ENCODE measurements around the gene RPA1. TPM values are rescaled to one million over a fixed set of nuclear protein-coding genes. Genes with fewer than 3 reads are reported as not detected.

Gene RPA1
- total RNA-seq (14.6 and 22.3 TPM in 2 replicates), polyA plus RNA-seq (55.4 and 104 TPM in 2 replicates), polyA minus RNA-seq (ENCODE audit: low replicate concordance) (13.4 and 29.8 TPM in 2 replicates)
- 42.8 and 69.3 TPM in 2 replicates for polyA plus RNA-seq (2012)

GRCh38 chr17:1829592-1830257 is at the start of gene RPA1, which contains the start of gene SMYD4:
Gene RPA1, plus strand, starts transcription at chr17:1830005. Its CDS starts 89 bp downstream, at chr17:1830094.
Gene SMYD4, minus strand, starts transcription at chr17:1829902. Its CDS starts 1,908 bp downstream, at chr17:1827994.
- Histone ChIP-seq H3K9ac (ENCODE audit: insufficient read depth, low read length) (peak within 1 kb of the TSS; percentile 74), H4K20me1 (ENCODE audit: control insufficient read depth, extremely low read depth, insufficient read depth, low read length) (no peaks in the 10 kb centered on the region), H2AFZ (ENCODE audit: low read length) (peak within 1 kb of the TSS; percentile 85), H3K79me2 (ENCODE audit: control insufficient read depth, insufficient read depth, low read length) (peaks cover 35% of the 10 kb centered on the region), H3K36me3 (ENCODE audit: control insufficient read depth, insufficient read depth, low read length) (no peaks in the 10 kb centered on the region), H3K4me1 (ENCODE audit: control insufficient read depth, extremely low read depth, insufficient read depth, low read length) (no peaks in the 10 kb centered on the region), H3K27ac (ENCODE audit: insufficient read depth, low read length) (peak within 1 kb of the TSS; percentile 64), H3K27me3 (ENCODE audit: control insufficient read depth, insufficient read depth, low read length) (no peaks in the 10 kb centered on the region), H3K4me3 (replicated peaks in 1 of 4; ENCODE audit: control extremely low read depth in 1 of 4, insufficient read depth in 1 of 4, low read depth in 3 of 4, low read length in 4 of 4) (peak within 1 kb of the TSS; percentile 75 to 93 (median 82)), H3K9me3 (ENCODE audit: control insufficient read depth, insufficient read depth, low read depth, low read length) (no peaks in the 10 kb centered on the region), H3K4me2 (ENCODE audit: extremely low read depth, insufficient read depth, low read length) (peak within 1 kb of the TSS; percentile 97)
- peak; percentile 83 to 85 for DNase-seq (ENCODE audit: low read depth in 2 of 2)
- TF ChIP-seq EZH2 (IDR thresholded peaks at IDR 0.05; ENCODE audit: low read length, missing control alignments) (no peak), CTCF (conservative IDR thresholded peaks at IDR 0.05 in 1 of 2, IDR thresholded peaks at IDR 0.05 in 1 of 2; ENCODE audit: low read depth in 1 of 2, low read length in 2 of 2) (no peak)

GRCh38 chr17:1782171-1782567 is 47.6 kb upstream of the RPA1 start:
- Histone ChIP-seq H4K20me1 (ENCODE audit: control insufficient read depth, extremely low read depth, insufficient read depth, low read length) (no peaks in the 10 kb centered on the region), H3K4me3 (replicated peaks in 1 of 4; ENCODE audit: control extremely low read depth in 1 of 4, insufficient read depth in 1 of 4, low read depth in 3 of 4, low read length in 4 of 4) (no peak overlapping the region), H3K36me3 (ENCODE audit: control insufficient read depth, insufficient read depth, low read length) (peaks cover 9% of the 10 kb centered on the region), H2AFZ (ENCODE audit: low read length) (no peak overlapping the region), H3K9ac (ENCODE audit: insufficient read depth, low read length) (no peak overlapping the region), H3K27ac (ENCODE audit: insufficient read depth, low read length) (peak overlapping the region; percentile 88), H3K79me2 (ENCODE audit: control insufficient read depth, insufficient read depth, low read length) (no peaks in the 10 kb centered on the region), H3K9me3 (ENCODE audit: control insufficient read depth, insufficient read depth, low read depth, low read length) (no peaks in the 10 kb centered on the region), H3K4me2 (ENCODE audit: extremely low read depth, insufficient read depth, low read length) (no peak overlapping the region), H3K27me3 (ENCODE audit: control insufficient read depth, insufficient read depth, low read length) (no peaks in the 10 kb centered on the region), H3K4me1 (ENCODE audit: control insufficient read depth, extremely low read depth, insufficient read depth, low read length) (peaks cover 41% of the 10 kb centered on the region)
- TF ChIP-seq EZH2 (IDR thresholded peaks at IDR 0.05; ENCODE audit: low read length, missing control alignments) (no peak), CTCF (conservative IDR thresholded peaks at IDR 0.05 in 1 of 2, IDR thresholded peaks at IDR 0.05 in 1 of 2; ENCODE audit: low read depth in 1 of 2, low read length in 2 of 2) (no peak)
- no peak for DNase-seq (ENCODE audit: low read depth in 2 of 2)

GRCh38 chr17:1783271-1783670 is 46.5 kb upstream of the RPA1 start:
- Histone ChIP-seq H3K9me3 (ENCODE audit: control insufficient read depth, insufficient read depth, low read depth, low read length) (no peaks in the 10 kb centered on the region), H2AFZ (ENCODE audit: low read length) (no peak overlapping the region), H3K4me3 (replicated peaks in 1 of 4; ENCODE audit: control extremely low read depth in 1 of 4, insufficient read depth in 1 of 4, low read depth in 3 of 4, low read length in 4 of 4) (no peak overlapping the region), H3K79me2 (ENCODE audit: control insufficient read depth, insufficient read depth, low read length) (no peaks in the 10 kb centered on the region), H3K4me2 (ENCODE audit: extremely low read depth, insufficient read depth, low read length) (peak overlapping the region; percentile 70), H4K20me1 (ENCODE audit: control insufficient read depth, extremely low read depth, insufficient read depth, low read length) (no peaks in the 10 kb centered on the region), H3K27ac (ENCODE audit: insufficient read depth, low read length) (peak overlapping the region; percentile 88), H3K9ac (ENCODE audit: insufficient read depth, low read length) (peak overlapping the region; percentile 9), H3K4me1 (ENCODE audit: control insufficient read depth, extremely low read depth, insufficient read depth, low read length) (peaks cover 48% of the 10 kb centered on the region), H3K36me3 (ENCODE audit: control insufficient read depth, insufficient read depth, low read length) (peaks cover 10% of the 10 kb centered on the region), H3K27me3 (ENCODE audit: control insufficient read depth, insufficient read depth, low read length) (no peaks in the 10 kb centered on the region)
- TF ChIP-seq EZH2 (IDR thresholded peaks at IDR 0.05; ENCODE audit: low read length, missing control alignments) (no peak), CTCF (conservative IDR thresholded peaks at IDR 0.05 in 1 of 2, IDR thresholded peaks at IDR 0.05 in 1 of 2; ENCODE audit: low read depth in 1 of 2, low read length in 2 of 2) (no peak)
- DNase-seq (ENCODE audit: low read depth in 2 of 2), result no peak
